Thyroid gland (tissue), 4 donors: ENCODE data around the gene GPR137B.

Source experiments
- POLR2A ChIP-seq, 2 donors: fragments of 450-650 bp; IDR thresholded peaks; one replicate each; pipeline ENCODE4 v1.6.1; 2017; ENCODE audit warnings: antibody characterized with exemption in 2 of 2, mild to moderate bottlenecking in 2 of 2, moderate library complexity in 1 of 2
- TF ChIP-seq, protein P1 (sequence below), 6 experiments: fragments of 200-600 bp in 3 of 6; fragments of 450-650 bp in 3 of 6; sonication (generic) in 3 of 6; IDR thresholded peaks; one replicate each; pipeline ENCODE4 v1.5.1; 2016 to 2019; ENCODE audit warnings: antibody characterized with exemption in 6 of 6, mild to moderate bottlenecking in 2 of 6, inconsistent platforms in 1 of 6, moderate library complexity in 1 of 6

DNA sequence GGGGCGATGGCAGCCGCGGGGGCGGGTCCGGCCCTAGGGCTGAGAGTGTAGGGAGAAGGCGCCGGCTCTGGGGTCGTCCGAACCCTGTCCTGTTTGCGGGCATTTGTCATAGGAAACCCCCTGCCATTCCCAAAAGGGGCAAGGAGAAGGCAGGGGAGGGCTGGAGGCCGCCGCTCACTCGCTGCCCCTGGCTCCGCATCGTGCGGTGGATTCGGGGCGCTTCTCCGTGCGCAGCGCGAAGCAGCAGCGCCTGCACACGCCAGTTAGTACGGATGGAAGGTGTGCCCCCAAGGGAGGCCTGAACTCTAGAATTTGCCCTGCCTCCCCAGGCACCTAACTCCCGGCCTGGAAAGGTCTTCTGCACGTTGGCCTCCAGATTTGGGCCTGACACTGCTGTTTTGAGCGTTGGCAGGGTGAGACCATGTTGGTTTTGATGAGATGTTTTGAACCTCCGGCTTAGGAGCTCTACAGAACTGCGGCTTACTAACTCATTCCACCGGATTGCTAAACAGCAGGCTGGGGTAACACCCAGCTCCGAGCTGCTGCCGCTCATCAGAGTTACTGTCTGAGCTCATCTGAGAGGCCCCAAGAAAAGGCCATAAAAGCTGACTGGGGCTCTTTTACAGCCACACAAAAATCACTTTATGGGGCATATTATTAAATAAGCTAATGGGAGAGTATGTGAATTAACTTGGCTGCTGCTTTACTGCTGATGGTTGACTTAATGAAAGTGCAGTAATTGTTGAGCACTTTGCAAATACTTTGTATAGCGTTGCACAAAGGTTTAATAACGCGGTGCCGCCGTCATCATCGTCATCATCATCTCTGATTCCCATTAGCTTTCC is 987 bp downstream of the GPR137B start:
- TF ChIP-seq, protein P1, sequence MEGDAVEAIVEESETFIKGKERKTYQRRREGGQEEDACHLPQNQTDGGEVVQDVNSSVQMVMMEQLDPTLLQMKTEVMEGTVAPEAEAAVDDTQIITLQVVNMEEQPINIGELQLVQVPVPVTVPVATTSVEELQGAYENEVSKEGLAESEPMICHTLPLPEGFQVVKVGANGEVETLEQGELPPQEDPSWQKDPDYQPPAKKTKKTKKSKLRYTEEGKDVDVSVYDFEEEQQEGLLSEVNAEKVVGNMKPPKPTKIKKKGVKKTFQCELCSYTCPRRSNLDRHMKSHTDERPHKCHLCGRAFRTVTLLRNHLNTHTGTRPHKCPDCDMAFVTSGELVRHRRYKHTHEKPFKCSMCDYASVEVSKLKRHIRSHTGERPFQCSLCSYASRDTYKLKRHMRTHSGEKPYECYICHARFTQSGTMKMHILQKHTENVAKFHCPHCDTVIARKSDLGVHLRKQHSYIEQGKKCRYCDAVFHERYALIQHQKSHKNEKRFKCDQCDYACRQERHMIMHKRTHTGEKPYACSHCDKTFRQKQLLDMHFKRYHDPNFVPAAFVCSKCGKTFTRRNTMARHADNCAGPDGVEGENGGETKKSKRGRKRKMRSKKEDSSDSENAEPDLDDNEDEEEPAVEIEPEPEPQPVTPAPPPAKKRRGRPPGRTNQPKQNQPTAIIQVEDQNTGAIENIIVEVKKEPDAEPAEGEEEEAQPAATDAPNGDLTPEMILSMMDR (IDR thresholded peaks at IDR 0.05), result no peak
- TF ChIP-seq POLR2A (IDR thresholded peaks at IDR 0.05), result no peak
